Measurements from ENCODE around the gene AMOT.

Gene AMOT

DNA sequence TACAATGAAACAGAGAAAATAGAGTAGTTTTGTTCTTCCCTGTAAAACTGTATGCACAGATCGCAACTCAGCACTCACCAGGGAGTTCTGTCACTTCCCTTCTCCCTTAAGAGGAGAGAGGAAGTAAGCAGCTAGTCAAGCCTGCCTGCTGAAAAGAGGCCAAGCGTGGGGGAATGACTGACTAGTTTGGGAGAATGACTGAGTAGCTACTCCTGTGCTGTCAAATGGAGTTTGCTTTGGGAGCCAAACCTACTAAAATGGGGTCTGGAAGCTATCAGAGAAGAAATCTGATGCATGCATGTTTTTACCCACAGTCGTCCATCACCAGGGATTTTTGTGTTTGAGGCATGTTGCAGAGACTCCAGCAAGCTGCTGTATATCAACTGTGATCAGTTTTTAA lies 106.3 kb downstream of the AMOT start:
- no peak for TF ChIP-seq SIN3A (IDR thresholded peaks at IDR 0.05; ENCODE audit: borderline replicate concordance, insufficient read depth, low read length)
- no peak for TF ChIP-seq TAF1 (IDR thresholded peaks at IDR 0.05; ENCODE audit: borderline replicate concordance, insufficient read depth, low read length)
- TF ChIP-seq POLR2AphosphoS5 (IDR thresholded peaks at IDR 0.05; ENCODE audit: low read depth, low read length), result no peak
- TF ChIP-seq FOXP2 (optimal IDR thresholded peaks at IDR 0.05; ENCODE audit: borderline replicate concordance, extremely low read depth, extremely low read length, insufficient read depth), result no peak
- TF ChIP-seq REST (IDR thresholded peaks at IDR 0.05; ENCODE audit: insufficient read depth in 1 of 2, low read depth in 2 of 2, low read length in 2 of 2), result no peak

- TF ChIP-seq REST (IDR thresholded peaks at IDR 0.05; ENCODE audit: insufficient read depth in 1 of 2, low read depth in 2 of 2, low read length in 2 of 2), result no peak
Observed at GRCh38 chrX:112731793-112732192, 108.8 kb downstream of the AMOT start.

All from PFSK-1 (cell line).